H1 (cell line): ENCODE data around the gene MYH9. TPM values are rescaled to one million over a fixed set of nuclear protein-coding genes. Genes with fewer than 3 reads are reported as not detected.

Source experiments
- EGR1 ChIP-seq: IDR thresholded peaks from 2 replicates; pipeline ENCODE4 v1.6.1; 2011; ENCODE audit warnings: low read depth, low read length, borderline replicate concordance
- EP300 ChIP-seq, 2 experiments: IDR thresholded peaks; 1 replicate in 1 of 2; 2 replicates in 1 of 2; pipeline ENCODE4 v1.6.1; 2011 to 2012; ENCODE audit warnings: low read depth in 2 of 2, low read length in 2 of 2, mild to moderate bottlenecking in 2 of 2, borderline replicate concordance in 1 of 2, inconsistent platforms in 1 of 2, moderate library complexity in 1 of 2
- KDM5A ChIP-seq: fragments of 200-600 bp; IDR thresholded peaks from 2 replicates; pipeline ENCODE4 v1.7.1; 2012; ENCODE audit warnings: mild to moderate bottlenecking, low read length, inconsistent platforms, mixed read lengths
- RNF2 ChIP-seq: fragments of 200-900, 300-1000 bp; sonication (generic); IDR thresholded peaks from 2 replicates; pipeline ENCODE4 v1.7.1; 2016; ENCODE audit warnings: borderline replicate concordance, low read depth, mild to moderate bottlenecking, antibody characterized with exemption, low read length; ENCODE audit not compliant: poor library complexity, severe bottlenecking; ENCODE audit errors: missing control alignments
- RXRA ChIP-seq: IDR thresholded peaks from 2 replicates; pipeline ENCODE4 v1.6.1; 2011; ENCODE audit warnings: low read depth, mild to moderate bottlenecking, low read length, moderate library complexity; ENCODE audit not compliant: insufficient read depth
- SIX5 ChIP-seq: IDR thresholded peaks from 2 replicates; pipeline ENCODE4 v1.6.1; 2011; ENCODE audit warnings: mild to moderate bottlenecking, low read depth, low read length
- polyA plus RNA-seq, 7 experiments: library from polyadenylated mRNA; depleted of rRNA in 3 of 7; stranded (reverse) in 5 of 7; unstranded in 2 of 7; fragments of >200 nt in 5 of 7; fragments of 200-250 nt in 2 of 7; gene quantifications; 1 replicate in 5 of 7; 2 replicates in 1 of 7; 4 replicates in 1 of 7; pipeline versions ENCODE4 v1.2.1 to v1.2.3, GENCODE V29; 2011 to 2013; ENCODE audit warnings: missing spikeins in 2 of 7, mixed read lengths in 2 of 7
- total RNA-seq: library from RNA; stranded (reverse); fragmentation: NEBNext Ultra II Directional; extraction: Animal tissue kit (Norgen Biotek cat#: 25700); gene quantifications from 2 replicates; pipeline ENCODE4 v1.2.1, GENCODE V29; 2021
- TF ChIP-seq, protein P1 (sequence below), 3 experiments: IDR thresholded peaks; 1 replicate in 2 of 3; 2 replicates in 1 of 3; pipeline versions ENCODE4 v1.5.1 to v1.6.1; 2011; ENCODE audit warnings: low read length in 3 of 3, mild to moderate bottlenecking in 3 of 3, inconsistent platforms in 2 of 3, low read depth in 1 of 3, moderate library complexity in 1 of 3; ENCODE audit not compliant: insufficient read depth in 1 of 3; ENCODE audit errors: control extremely low read depth in 1 of 3

MYH9 gene
- total and polyA plus RNA-seq, 2 of the 8 experiments (the other 6 are each of a cell fraction or from before 2014, with no cell fraction given): 24.9 to 322 TPM

DNA sequence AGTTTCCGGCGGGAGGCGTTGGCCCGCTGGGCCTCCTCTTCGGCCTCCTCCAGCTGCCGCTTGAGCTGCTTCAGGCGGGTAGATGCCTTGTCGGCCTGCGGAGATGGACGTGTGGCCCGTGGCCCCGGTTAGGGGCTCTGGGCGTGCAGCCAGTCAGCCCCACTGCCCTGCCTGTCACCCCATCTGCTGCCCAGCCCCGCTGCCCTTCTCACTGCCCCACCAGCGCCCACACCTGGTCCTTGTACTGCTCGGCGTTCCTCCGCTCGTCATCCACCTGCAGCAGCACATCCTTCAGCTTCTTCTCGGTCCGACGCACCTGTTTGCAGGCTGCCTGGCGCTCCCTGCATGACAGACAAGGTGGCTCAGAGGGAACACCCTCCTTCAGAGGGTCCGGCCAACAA, 103.6 kb downstream of the MYH9 start (continued):
- TF ChIP-seq EP300 (IDR thresholded peaks at IDR 0.05; ENCODE audit: borderline replicate concordance in 1 of 2, low read depth in 2 of 2, low read length in 2 of 2) (no peak), EGR1 (no peak), KDM5A (no peak), RXRA (no peak), SIX5 (no peak), RNF2 (no peak)
- TF ChIP-seq, protein P1, sequence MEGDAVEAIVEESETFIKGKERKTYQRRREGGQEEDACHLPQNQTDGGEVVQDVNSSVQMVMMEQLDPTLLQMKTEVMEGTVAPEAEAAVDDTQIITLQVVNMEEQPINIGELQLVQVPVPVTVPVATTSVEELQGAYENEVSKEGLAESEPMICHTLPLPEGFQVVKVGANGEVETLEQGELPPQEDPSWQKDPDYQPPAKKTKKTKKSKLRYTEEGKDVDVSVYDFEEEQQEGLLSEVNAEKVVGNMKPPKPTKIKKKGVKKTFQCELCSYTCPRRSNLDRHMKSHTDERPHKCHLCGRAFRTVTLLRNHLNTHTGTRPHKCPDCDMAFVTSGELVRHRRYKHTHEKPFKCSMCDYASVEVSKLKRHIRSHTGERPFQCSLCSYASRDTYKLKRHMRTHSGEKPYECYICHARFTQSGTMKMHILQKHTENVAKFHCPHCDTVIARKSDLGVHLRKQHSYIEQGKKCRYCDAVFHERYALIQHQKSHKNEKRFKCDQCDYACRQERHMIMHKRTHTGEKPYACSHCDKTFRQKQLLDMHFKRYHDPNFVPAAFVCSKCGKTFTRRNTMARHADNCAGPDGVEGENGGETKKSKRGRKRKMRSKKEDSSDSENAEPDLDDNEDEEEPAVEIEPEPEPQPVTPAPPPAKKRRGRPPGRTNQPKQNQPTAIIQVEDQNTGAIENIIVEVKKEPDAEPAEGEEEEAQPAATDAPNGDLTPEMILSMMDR (IDR thresholded peaks at IDR 0.05; ENCODE audit: control extremely low read depth in 1 of 3, insufficient read depth in 1 of 3, low read depth in 1 of 3, low read length in 3 of 3): no peak
